ENCODE data around the gene SOCS3. TPM values are rescaled to one million over a fixed set of nuclear protein-coding genes. Genes with fewer than 3 reads are reported as not detected.
A peak's percentile ranks its signal among the peaks of the same experiment; 100 is the strongest.

Gene SOCS3
- total RNA-seq, 4 donors from 2014 or later, result 3.2 to 125 (median 20.8) TPM

GRCh38 chr17:78343187-78343542 is 16.7 kb downstream of the SOCS3 start:
- H3K4me1 ChIP-seq, result peaks cover 4 to 33% (median 27%) of the 10 kb centered on the region in 4 donors
- H3K27me3 ChIP-seq, result no peaks in the 10 kb centered on the region
- TF ChIP-seq, protein P1, sequence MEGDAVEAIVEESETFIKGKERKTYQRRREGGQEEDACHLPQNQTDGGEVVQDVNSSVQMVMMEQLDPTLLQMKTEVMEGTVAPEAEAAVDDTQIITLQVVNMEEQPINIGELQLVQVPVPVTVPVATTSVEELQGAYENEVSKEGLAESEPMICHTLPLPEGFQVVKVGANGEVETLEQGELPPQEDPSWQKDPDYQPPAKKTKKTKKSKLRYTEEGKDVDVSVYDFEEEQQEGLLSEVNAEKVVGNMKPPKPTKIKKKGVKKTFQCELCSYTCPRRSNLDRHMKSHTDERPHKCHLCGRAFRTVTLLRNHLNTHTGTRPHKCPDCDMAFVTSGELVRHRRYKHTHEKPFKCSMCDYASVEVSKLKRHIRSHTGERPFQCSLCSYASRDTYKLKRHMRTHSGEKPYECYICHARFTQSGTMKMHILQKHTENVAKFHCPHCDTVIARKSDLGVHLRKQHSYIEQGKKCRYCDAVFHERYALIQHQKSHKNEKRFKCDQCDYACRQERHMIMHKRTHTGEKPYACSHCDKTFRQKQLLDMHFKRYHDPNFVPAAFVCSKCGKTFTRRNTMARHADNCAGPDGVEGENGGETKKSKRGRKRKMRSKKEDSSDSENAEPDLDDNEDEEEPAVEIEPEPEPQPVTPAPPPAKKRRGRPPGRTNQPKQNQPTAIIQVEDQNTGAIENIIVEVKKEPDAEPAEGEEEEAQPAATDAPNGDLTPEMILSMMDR (IDR thresholded peaks at IDR 0.05), result no peak
- no peak for TF ChIP-seq POLR2A (IDR thresholded peaks at IDR 0.05)
- H3K27ac ChIP-seq, result peak overlapping the region; percentile 77 to 92 (median 86)
- peak overlapping the region in 1 of 4 donors; percentile 15 for H3K4me3 ChIP-seq
- no peaks in the 10 kb centered on the region for H3K36me3 ChIP-seq
- no peaks in the 10 kb centered on the region for H3K9me3 ChIP-seq
- peak in 2 of 3 donors; percentile 68 to 73 for DNase-seq

DNA sequence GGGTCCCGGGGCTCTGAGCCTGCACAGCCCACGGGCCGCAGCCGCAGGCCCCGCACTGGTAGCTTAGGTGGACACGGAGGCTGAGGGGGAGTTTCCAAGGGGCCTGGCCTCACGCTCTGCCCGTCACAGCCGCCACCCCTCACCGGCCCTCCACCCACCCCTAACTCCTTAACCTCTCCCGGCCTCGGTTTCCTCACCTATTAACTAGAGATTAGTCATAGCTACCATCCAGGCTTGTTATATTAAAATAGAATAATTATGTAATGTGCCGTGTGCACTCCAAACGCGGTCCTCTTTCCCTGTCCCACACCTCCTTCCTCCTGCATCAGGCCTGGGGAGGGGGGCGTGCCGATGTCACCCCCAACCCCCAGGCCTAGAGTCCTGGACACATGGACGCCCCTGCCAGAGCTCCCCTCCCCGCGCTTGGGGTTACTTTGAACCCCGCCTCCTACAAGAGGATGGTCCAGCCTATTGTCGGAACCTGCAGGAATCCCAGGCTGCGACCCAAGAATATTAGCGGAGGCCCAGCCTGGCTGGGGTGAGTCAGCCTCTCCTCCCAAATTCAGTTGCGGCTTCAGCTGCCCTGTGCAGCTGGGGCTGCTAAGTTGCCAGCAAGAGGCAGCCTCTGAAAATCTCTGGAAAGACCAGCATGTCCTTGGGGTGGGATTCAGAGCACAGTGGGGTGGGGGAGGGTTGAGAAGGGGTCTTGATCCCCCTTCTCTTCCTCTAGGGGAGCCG is 17.3 kb downstream of the SOCS3 start:
- no peaks in the 10 kb centered on the region for H3K27me3 ChIP-seq
- peak overlapping the region; percentile 77 to 92 (median 86) for H3K27ac ChIP-seq
- peak in 2 of 3 donors; percentile 37 to 62 for DNase-seq
- peaks cover 4 to 35% (median 30%) of the 10 kb centered on the region in 4 donors for H3K4me1 ChIP-seq
- H3K36me3 ChIP-seq, result no peaks in the 10 kb centered on the region
- H3K9me3 ChIP-seq, result no peaks in the 10 kb centered on the region
- TF ChIP-seq, protein P1 (IDR thresholded peaks at IDR 0.05), result no peak
- no peak for TF ChIP-seq POLR2A (IDR thresholded peaks at IDR 0.05)
- peak overlapping the region; percentile 27 to 60 (median 56) for H3K4me3 ChIP-seq

- TF ChIP-seq, protein P1 (IDR thresholded peaks at IDR 0.05), result no peak
- TF ChIP-seq POLR2A (IDR thresholded peaks at IDR 0.05), result no peak
- Histone ChIP-seq H3K27ac (peak overlapping the region; percentile 77 to 92 (median 86)), H3K9me3 (no peaks in the 10 kb centered on the region), H3K36me3 (no peaks in the 10 kb centered on the region), H3K4me3 (peak overlapping the region; percentile 27 to 60 (median 56)), H3K4me1 (peaks cover 4 to 41% (median 30%) of the 10 kb centered on the region in 4 donors), H3K27me3 (no peaks in the 10 kb centered on the region)
- peak in 2 of 3 donors; percentile 80 to 88 for DNase-seq
These were observed 18.1 kb downstream of the SOCS3 start for GRCh38 chr17:78341559-78342448.

- no peaks in the 10 kb centered on the region for H3K9me3 ChIP-seq
- H3K4me3 ChIP-seq, result no peak overlapping the region
- H3K27me3 ChIP-seq, result no peaks in the 10 kb centered on the region
- H3K36me3 ChIP-seq, result no peaks in the 10 kb centered on the region
- peaks cover 4 to 41% (median 30%) of the 10 kb centered on the region in 4 donors for H3K4me1 ChIP-seq
- TF ChIP-seq, protein P1 (IDR thresholded peaks at IDR 0.05), result no peak
- no peak for TF ChIP-seq POLR2A (IDR thresholded peaks at IDR 0.05)
- no peak for DNase-seq
- peak overlapping the region in 3 of 4 donors; percentile 77 to 92 (median 87) for H3K27ac ChIP-seq
These were observed 19.5 kb downstream of the SOCS3 start for GRCh38 chr17:78340183-78340955.

All from Peyer's patch (tissue), 4 donors.